H1 (cell line): ENCODE measurements around the gene CHRNA3. TPM values are rescaled to one million over a fixed set of nuclear protein-coding genes. Genes with fewer than 3 reads are reported as not detected.

Experiments
- CTCF ChIA-PET: fragments of 300-600 bp; sonication (Branson Sonifier 250); formaldehyde crosslinking; loops from one replicate; lab custom pipeline; 2021; ENCODE audit not compliant: partially characterized antibody; lab: Charles Lee
- POLR2A ChIA-PET: fragments of 300-600 bp; sonication (Branson Sonifier 250); formaldehyde crosslinking; loops from one replicate; lab custom pipeline; 2021; ENCODE audit warnings: inconsistent platforms; ENCODE audit not compliant: partially characterized antibody; lab: Charles Lee
- DNase-seq, 2 experiments: peaks; one replicate each; pipeline versions ENCODE4 v3.0.0 to v3.0.0-alpha.2; 2010 to 2022; ENCODE audit warnings: low spot score in 2 of 2, low read depth in 1 of 2, mixed read lengths in 1 of 2
- FAIRE-seq: peaks from 2 replicates; lab custom pipeline; 2011; peaks lifted over from hg19 to GRCh38; lab: Jason Lieb, UNC
- H2AFZ ChIP-seq: 2 replicates; pipeline ENCODE4 v1.8.1; 2012; ENCODE audit warnings: low read length, inconsistent platforms
- H2AK5ac ChIP-seq: 2 replicates; pipeline ENCODE4 v1.6.1; 2013; ENCODE audit warnings: low read depth, low read length
- H2BK120ac ChIP-seq: replicated peaks from 2 replicates; pipeline ENCODE3; 2013; ENCODE audit warnings: low read depth, low read length, inconsistent platforms
- H2BK12ac ChIP-seq: 2 replicates; pipeline ENCODE4 v1.6.1; 2013; ENCODE audit warnings: low read depth, low read length
- H2BK15ac ChIP-seq: 2 replicates; pipeline ENCODE4 v1.6.1; 2013; ENCODE audit warnings: low read length
- H2BK20ac ChIP-seq: 2 replicates; pipeline ENCODE4 v1.6.1; 2013; ENCODE audit warnings: low read length
- H2BK5ac ChIP-seq: 2 replicates; pipeline ENCODE4 v1.6.1; 2013; ENCODE audit warnings: low read depth, low read length
- H3K14ac ChIP-seq: 2 replicates; pipeline ENCODE4 v1.6.1; 2013; ENCODE audit warnings: inconsistent platforms; ENCODE audit not compliant: insufficient read length
- H3K18ac ChIP-seq: 2 replicates; pipeline ENCODE4 v1.6.1; 2013; ENCODE audit warnings: low read length; ENCODE audit errors: extremely low read depth
- H3K23ac ChIP-seq: 2 replicates; pipeline ENCODE4 v1.6.1; 2013; ENCODE audit warnings: inconsistent platforms; ENCODE audit not compliant: insufficient read length
- H3K23me2 ChIP-seq: 2 replicates; pipeline ENCODE4 v1.6.1; 2013; ENCODE audit warnings: low read depth, low read length
- H3K27ac ChIP-seq: 2 replicates; pipeline ENCODE4 v1.6.1; 2011; ENCODE audit warnings: low read depth, low read length, inconsistent platforms
- H3K27me3 ChIP-seq, 4 experiments: replicated peaks in 1 of 4; 1 replicate in 1 of 4; 2 replicates in 3 of 4; pipeline versions ENCODE4 v1.6.1 to v1.8.1; 2011 to 2013; ENCODE audit warnings: low read length in 3 of 4, mild to moderate bottlenecking in 3 of 4, inconsistent platforms in 2 of 4, mixed read lengths in 2 of 4, moderate library complexity in 1 of 4; ENCODE audit not compliant: control insufficient read depth in 3 of 4, insufficient read depth in 3 of 4; ENCODE audit errors: extremely low read depth in 1 of 4
- H3K36me3 ChIP-seq, 4 experiments: 2 replicates each; pipeline versions ENCODE4 v1.6.1 to v1.8.1; 2011 to 2013; ENCODE audit warnings: mild to moderate bottlenecking in 4 of 4, low read length in 3 of 4, moderate library complexity in 2 of 4, control low read depth in 1 of 4, inconsistent platforms in 1 of 4; ENCODE audit not compliant: insufficient read depth in 4 of 4, control insufficient read depth in 2 of 4
- H3K4ac ChIP-seq: replicated peaks from 2 replicates; pipeline ENCODE3; 2013; ENCODE audit warnings: low read length, low read depth, mixed read lengths, inconsistent platforms; ENCODE audit not compliant: insufficient read length
- H3K4me1 ChIP-seq, 4 experiments: replicated peaks in 1 of 4; 1 replicate in 1 of 4; 2 replicates in 3 of 4; pipeline versions ENCODE4 v1.6.1 to v1.8.1; 2011 to 2013; ENCODE audit warnings: low read length in 3 of 4, inconsistent platforms in 2 of 4, mixed read lengths in 1 of 4; ENCODE audit not compliant: insufficient read depth in 4 of 4, control insufficient read depth in 3 of 4
- H3K4me2 ChIP-seq, 2 experiments: 2 replicates each; pipeline versions ENCODE4 v1.6.1 to v1.8.1; 2011 to 2013; ENCODE audit warnings: low read depth in 2 of 2, low read length in 2 of 2, control low read depth in 1 of 2, inconsistent platforms in 1 of 2, mild to moderate bottlenecking in 1 of 2; ENCODE audit not compliant: insufficient read depth in 1 of 2
- H3K4me3 ChIP-seq, 4 experiments: fragments of 200-600, 300-600 bp in 1 of 4; sonication (generic), shearing (Covaris generic), sonication (Bioruptor Twin) in 1 of 4; 2 replicates each; pipeline versions ENCODE4 v1.5.1 to v1.8.1; 2011 to 2016; ENCODE audit warnings: low read length in 4 of 4, low read depth in 3 of 4, control low read depth in 2 of 4, inconsistent platforms in 2 of 4, mild to moderate bottlenecking in 2 of 4, mixed read lengths in 1 of 4, moderate library complexity in 1 of 4; ENCODE audit not compliant: insufficient read depth in 2 of 4; ENCODE audit errors: extremely low read depth in 1 of 4
- H3K56ac ChIP-seq: replicated peaks from 2 replicates; pipeline ENCODE3; 2013; ENCODE audit warnings: low read depth, mild to moderate bottlenecking, mixed read lengths, low read length, inconsistent platforms; ENCODE audit not compliant: insufficient read length
- H3K79me1 ChIP-seq: 2 replicates; pipeline ENCODE4 v1.6.1; 2013; ENCODE audit warnings: low read depth, low read length, control low read depth
- H3K79me2 ChIP-seq, 2 experiments: 2 replicates each; pipeline versions ENCODE4 v1.6.1 to v1.8.1; 2012 to 2013; ENCODE audit warnings: low read length in 2 of 2, mild to moderate bottlenecking in 2 of 2, inconsistent platforms in 1 of 2; ENCODE audit not compliant: insufficient read depth in 2 of 2, control insufficient read depth in 1 of 2
- H3K9ac ChIP-seq, 4 experiments: replicated peaks in 1 of 4; 1 replicate in 1 of 4; 2 replicates in 3 of 4; pipeline versions ENCODE4 v1.6.1 to v1.8.1; 2011 to 2013; ENCODE audit warnings: low read depth in 3 of 4, low read length in 3 of 4, control low read depth in 2 of 4, mild to moderate bottlenecking in 2 of 4, moderate library complexity in 2 of 4, inconsistent platforms in 1 of 4; ENCODE audit errors: extremely low read depth in 1 of 4
- H3K9me3 ChIP-seq, 2 experiments: 2 replicates each; pipeline versions ENCODE4 v1.6.1 to v1.8.1; 2012 to 2013; ENCODE audit warnings: mild to moderate bottlenecking in 2 of 2, moderate library complexity in 2 of 2, control low read depth in 1 of 2, inconsistent platforms in 1 of 2, low read depth in 1 of 2, low read length in 1 of 2, mixed read lengths in 1 of 2; ENCODE audit not compliant: insufficient read depth in 2 of 2
- H4K20me1 ChIP-seq, 2 experiments: replicated peaks in 1 of 2; 2 replicates each; pipeline versions ENCODE3 to v1.8.1; 2011 to 2013; ENCODE audit warnings: inconsistent platforms in 2 of 2, low read length in 2 of 2, mild to moderate bottlenecking in 1 of 2; ENCODE audit not compliant: insufficient read depth in 2 of 2, control insufficient read depth in 1 of 2
- H4K5ac ChIP-seq: 2 replicates; pipeline ENCODE4 v1.6.1; 2013; ENCODE audit warnings: low read length, low read depth, mixed read lengths, inconsistent platforms; ENCODE audit not compliant: insufficient read length
- H4K8ac ChIP-seq: 2 replicates; pipeline ENCODE4 v1.8.0; 2013; ENCODE audit warnings: mild to moderate bottlenecking, moderate library complexity, low read length, inconsistent platforms; ENCODE audit not compliant: insufficient read depth; ENCODE audit errors: extremely low read depth
- H4K91ac ChIP-seq: replicated peaks from 2 replicates; pipeline ENCODE3; 2013; ENCODE audit warnings: low read length, mixed read lengths, inconsistent platforms; ENCODE audit not compliant: insufficient read length
- JUND ChIP-seq: IDR thresholded peaks from 2 replicates; pipeline ENCODE4 v1.6.1; 2011; ENCODE audit warnings: mild to moderate bottlenecking, improper control_type of control experiment, low read length
- POLR2AphosphoS5 ChIP-seq: IDR thresholded peaks from 2 replicates; pipeline ENCODE4 v1.6.1; 2011; ENCODE audit warnings: low read depth, low read length
- SIX5 ChIP-seq: IDR thresholded peaks from 2 replicates; pipeline ENCODE4 v1.6.1; 2011; ENCODE audit warnings: mild to moderate bottlenecking, low read depth, low read length
- SP4 ChIP-seq: IDR thresholded peaks from 2 replicates; pipeline ENCODE4 v1.6.1; 2012; ENCODE audit warnings: low read length, inconsistent platforms
- TEAD4 ChIP-seq: IDR thresholded peaks from 2 replicates; pipeline ENCODE4 v1.6.1; 2012; ENCODE audit warnings: low read depth, low read length, inconsistent platforms, mixed read lengths
- WGBS, 2 experiments: shearing (Covaris generic) in 1 of 2; methylation state at CpG; one replicate each; pipeline versions ENCODE4 v1.1.6 to v1.1.7; 2013 to 2015; ENCODE audit warnings: low lambda C conversion rate in 2 of 2, mixed read lengths in 2 of 2, inconsistent platforms in 1 of 2, low coverage in 1 of 2, missing lambda C conversion rate in 1 of 2; ENCODE audit not compliant: insufficient replicate concordance in 2 of 2, insufficient coverage in 1 of 2, insufficient read length in 1 of 2; ENCODE audit errors: extremely low coverage in 1 of 2, missing lambda C conversion rate in 1 of 2; 5-methylcytosine and 5-hydroxymethylcytosine counted together
- polyA plus RNA-seq, 7 experiments: library from polyadenylated mRNA; depleted of rRNA in 3 of 7; stranded (reverse) in 5 of 7; unstranded in 2 of 7; fragments of >200 nt in 5 of 7; fragments of 200-250 nt in 2 of 7; gene quantifications; 1 replicate in 5 of 7; 2 replicates in 1 of 7; 4 replicates in 1 of 7; pipeline versions ENCODE4 v1.2.1 to v1.2.3, GENCODE V29; 2011 to 2013; ENCODE audit warnings: missing spikeins in 2 of 7, mixed read lengths in 2 of 7
- total RNA-seq: library from RNA; stranded (reverse); fragmentation: NEBNext Ultra II Directional; extraction: Animal tissue kit (Norgen Biotek cat#: 25700); gene quantifications from 2 replicates; pipeline ENCODE4 v1.2.1, GENCODE V29; 2021

Gene CHRNA3
- total and polyA plus RNA-seq, 2 of the 8 experiments (the other 6 are each of a cell fraction or from before 2014, with no cell fraction given) = 2.1 to 4.7 TPM

DNA sequence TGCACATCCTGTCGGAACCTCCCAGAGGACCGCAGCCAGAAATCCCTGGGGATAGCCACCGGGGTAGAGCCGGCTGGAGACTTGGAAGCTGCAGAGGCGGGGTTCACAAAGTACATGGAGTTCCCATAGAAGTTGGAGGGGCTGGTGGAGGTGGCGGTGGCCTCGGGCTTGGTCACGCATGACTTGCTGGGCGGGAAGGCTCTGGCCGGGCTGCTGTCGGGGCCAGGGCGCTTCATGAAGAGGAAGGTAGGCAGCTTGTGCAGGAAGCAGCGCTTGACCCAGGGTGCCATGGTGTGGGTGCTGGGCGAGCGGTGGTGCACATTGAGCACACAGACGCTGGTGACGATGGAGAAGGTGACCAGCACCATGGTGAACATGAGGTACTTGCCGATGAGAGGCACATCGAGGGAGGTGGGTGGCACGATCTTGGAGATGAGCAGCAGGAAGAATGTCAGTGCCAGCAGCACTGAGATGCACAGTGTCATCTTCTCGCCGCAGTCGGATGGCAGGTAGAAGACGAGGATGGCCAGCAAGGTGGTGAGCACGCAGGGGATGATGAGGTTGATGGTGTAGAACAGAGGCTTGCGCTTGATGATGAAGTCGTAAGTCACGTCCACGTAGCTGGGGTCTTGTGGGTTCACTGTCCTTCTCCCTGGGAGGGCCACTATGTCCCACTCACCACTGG lies 8.4 kb upstream of the CHRNA3 start:
- no peaks in the 10 kb centered on the region for H3K27me3 ChIP-seq
- WGBS, 2 experiments = 90% methylated on average over 23 of the region's 29 CpGs; no CpG with 5 or more reads in 1 of the 2 experiments
- no peak overlapping the region for H4K91ac ChIP-seq
- FAIRE-seq (no peak), DNase-seq (no peak)
- POLR2A ChIA-PET = no interaction called here
- H3K79me2 ChIP-seq = no peaks in the 10 kb centered on the region
- H3K79me1 ChIP-seq = peaks cover 2% of the 10 kb centered on the region; the same call in 1 of the 2 replicates
- no peak overlapping the region for H2BK15ac ChIP-seq
- H4K20me1 ChIP-seq = no peaks in the 10 kb centered on the region
- no peak overlapping the region for H2AFZ ChIP-seq
- H3K27ac ChIP-seq = no peak overlapping the region
- no peak overlapping the region for H3K56ac ChIP-seq
- no peaks in the 10 kb centered on the region; the same call in 1 of the 2 replicates for H3K23me2 ChIP-seq
- H3K18ac ChIP-seq = no peak overlapping the region
- no peak overlapping the region for H3K4ac ChIP-seq
- H3K4me1 ChIP-seq = no peaks in the 10 kb centered on the region
- H3K9ac ChIP-seq = no peak overlapping the region
- H2AK5ac ChIP-seq = no peak overlapping the region
- no peak overlapping the region for H3K23ac ChIP-seq
- CTCF ChIA-PET = interaction anchor here (1.1 to 3.8 kb wide), 4 partner anchors 9 to 111 kb away, joined by 3 to 12 read pairs (median 6); no protein-coding TSS in a partner anchor
- no peak overlapping the region for H2BK120ac ChIP-seq
- H4K5ac ChIP-seq = no peak overlapping the region
- peaks cover 0 to 7% (median 0%) of the 10 kb centered on the region in 4 experiments; a peak in 2 of 8 replicates for H3K36me3 ChIP-seq
- H3K14ac ChIP-seq = no peak overlapping the region
- no peaks in the 10 kb centered on the region for H3K9me3 ChIP-seq
- no peak overlapping the region for H2BK20ac ChIP-seq
- H4K8ac ChIP-seq = no peak overlapping the region
- H3K4me2 ChIP-seq = no peak overlapping the region
- no peak overlapping the region for H2BK5ac ChIP-seq
- H3K4me3 ChIP-seq = no peak overlapping the region
- no peak overlapping the region for H2BK12ac ChIP-seq
- TF ChIP-seq POLR2AphosphoS5 = no peak
- TF ChIP-seq SP4 = no peak
- no peak for TF ChIP-seq TEAD4
- TF ChIP-seq JUND = no peak
- no peak for TF ChIP-seq SIX5
